GM12872 (cell line): ENCODE data around the gene MCRIP1.

ENCODE experiments used
- CTCF ChIP-seq: IDR thresholded peaks from 3 replicates; pipeline ENCODE4 v1.5.1; 2011; ENCODE audit warnings: low read depth, mild to moderate bottlenecking, low read length, moderate library complexity; ENCODE audit not compliant: insufficient read depth

The MCRIP1 gene

GRCh38 chr17:81825841-81826466, 7.1 kb downstream of the MCRIP1 start:
- no peak; the same call in 2 of the 3 replicates for TF ChIP-seq CTCF

GRCh38 chr17:81824595-81824994, 8.5 kb downstream of the MCRIP1 start:
- no peak for TF ChIP-seq CTCF

- no peak for TF ChIP-seq CTCF
Measured at GRCh38 chr17:81823820-81824550, 9.1 kb downstream of the MCRIP1 start.

GRCh38 chr17:81822996-81823819, 9.9 kb downstream of the MCRIP1 start:
- TF ChIP-seq CTCF = no peak

GRCh38 chr17:81822312-81822637, 10.8 kb downstream of the MCRIP1 start:
- no peak for TF ChIP-seq CTCF

GRCh38 chr17:81821603-81822311, 11.3 kb downstream of the MCRIP1 start:
- TF ChIP-seq CTCF = 0 out of 3 replicates have a peak, but pooled peaks have one; percentile 12

- TF ChIP-seq CTCF = no peak
Measured at GRCh38 chr17:81821147-81821546, 11.9 kb downstream of the MCRIP1 start.
